ENCODE measurements around the gene COL4A6. TPM values are rescaled to one million over a fixed set of nuclear protein-coding genes. Genes with fewer than 3 reads are reported as not detected.

COL4A6 gene
- polyA plus RNA-seq, 1 donor from 2014 or later: 1.6 TPM

DNA sequence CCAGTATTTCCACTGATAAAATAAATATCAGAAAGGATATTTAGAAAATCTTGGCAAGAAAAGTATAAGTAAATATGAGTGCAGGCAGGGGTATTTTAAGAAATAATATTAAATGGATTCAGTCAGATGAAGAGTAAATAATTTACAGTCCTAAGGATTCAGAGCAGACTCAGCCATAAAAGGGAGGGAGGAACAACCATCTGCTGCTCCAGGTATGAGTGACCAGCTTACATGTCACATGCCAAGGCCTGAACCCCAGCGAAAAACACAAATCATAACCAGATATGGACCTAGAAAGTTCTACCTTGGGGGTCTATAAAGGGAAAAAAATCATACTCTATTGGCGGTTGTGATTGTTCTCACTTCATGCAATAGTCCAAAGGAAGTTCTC, 166.8 kb downstream of the COL4A6 start:
- no peak for TF ChIP-seq EZH2 (IDR thresholded peaks at IDR 0.05; ENCODE audit: borderline replicate concordance, insufficient read depth, low read length, poor library complexity, severe bottlenecking)
- no peak for TF ChIP-seq EP300 (conservative IDR thresholded peaks at IDR 0.05; ENCODE audit: poor library complexity, severe bottlenecking)
- TF ChIP-seq TAF1 (IDR thresholded peaks at IDR 0.05; ENCODE audit: low read depth): no peak
- TF ChIP-seq MXI1 (conservative IDR thresholded peaks at IDR 0.05; ENCODE audit: poor library complexity, severe bottlenecking): no peak
- Histone ChIP-seq H3K27ac (ENCODE audit: low read length) (no peak overlapping the region), H3K9ac (ENCODE audit: low read length) (no peak overlapping the region), H3K4me3 (ENCODE audit: low read length) (no peak overlapping the region), H3K9me2 (ENCODE audit: insufficient read depth, low read length) (no peaks in the 10 kb centered on the region), H2AFZ (ENCODE audit: low read depth, low read length) (no peak overlapping the region), H3K27me3 (ENCODE audit: insufficient read depth, low read depth, low read length) (no peaks in the 10 kb centered on the region), H3K36me3 (ENCODE audit: insufficient read depth, low read length) (no peaks in the 10 kb centered on the region), H3K79me2 (replicated peaks; ENCODE audit: insufficient read depth, low read length) (no peaks in the 10 kb centered on the region), H3K9me3 (ENCODE audit: low read length) (no peaks in the 10 kb centered on the region), H3F3A (ENCODE audit: insufficient read depth, low read length, poor library complexity, severe bottlenecking) (no peaks in the 10 kb centered on the region), H3K4me2 (ENCODE audit: low read length) (no peak overlapping the region), H4K20me1 (ENCODE audit: insufficient read depth) (no peaks in the 10 kb centered on the region)

- H3K9me2 ChIP-seq (ENCODE audit: insufficient read depth, low read length): no peaks in the 10 kb centered on the region
- H3K9me3 ChIP-seq (ENCODE audit: low read length): no peaks in the 10 kb centered on the region
- no peak overlapping the region for H3K9ac ChIP-seq (ENCODE audit: low read length)
- H3K27ac ChIP-seq (ENCODE audit: low read length): no peak overlapping the region
- H3K36me3 ChIP-seq (ENCODE audit: insufficient read depth, low read length): no peaks in the 10 kb centered on the region
- no peaks in the 10 kb centered on the region for H3K27me3 ChIP-seq (ENCODE audit: insufficient read depth, low read depth, low read length)
- H3F3A ChIP-seq (ENCODE audit: insufficient read depth, low read length, poor library complexity, severe bottlenecking): no peaks in the 10 kb centered on the region
- no peaks in the 10 kb centered on the region for H4K20me1 ChIP-seq (ENCODE audit: insufficient read depth)
- TF ChIP-seq POLR2AphosphoS5 (IDR thresholded peaks at IDR 0.05) (no peak), SMC3 (conservative IDR thresholded peaks at IDR 0.05; ENCODE audit: poor library complexity) (no peak), EZH2 (IDR thresholded peaks at IDR 0.05; ENCODE audit: borderline replicate concordance, insufficient read depth, low read length, poor library complexity, severe bottlenecking) (no peak), RAD21 (conservative IDR thresholded peaks at IDR 0.05) (no peak), EP300 (conservative IDR thresholded peaks at IDR 0.05; ENCODE audit: poor library complexity, severe bottlenecking) (no peak), MXI1 (conservative IDR thresholded peaks at IDR 0.05; ENCODE audit: poor library complexity, severe bottlenecking) (no peak), TAF1 (IDR thresholded peaks at IDR 0.05; ENCODE audit: low read depth) (no peak), REST (IDR thresholded peaks at IDR 0.05; ENCODE audit: borderline replicate concordance) (no peak)
- TF ChIP-seq, protein P1, sequence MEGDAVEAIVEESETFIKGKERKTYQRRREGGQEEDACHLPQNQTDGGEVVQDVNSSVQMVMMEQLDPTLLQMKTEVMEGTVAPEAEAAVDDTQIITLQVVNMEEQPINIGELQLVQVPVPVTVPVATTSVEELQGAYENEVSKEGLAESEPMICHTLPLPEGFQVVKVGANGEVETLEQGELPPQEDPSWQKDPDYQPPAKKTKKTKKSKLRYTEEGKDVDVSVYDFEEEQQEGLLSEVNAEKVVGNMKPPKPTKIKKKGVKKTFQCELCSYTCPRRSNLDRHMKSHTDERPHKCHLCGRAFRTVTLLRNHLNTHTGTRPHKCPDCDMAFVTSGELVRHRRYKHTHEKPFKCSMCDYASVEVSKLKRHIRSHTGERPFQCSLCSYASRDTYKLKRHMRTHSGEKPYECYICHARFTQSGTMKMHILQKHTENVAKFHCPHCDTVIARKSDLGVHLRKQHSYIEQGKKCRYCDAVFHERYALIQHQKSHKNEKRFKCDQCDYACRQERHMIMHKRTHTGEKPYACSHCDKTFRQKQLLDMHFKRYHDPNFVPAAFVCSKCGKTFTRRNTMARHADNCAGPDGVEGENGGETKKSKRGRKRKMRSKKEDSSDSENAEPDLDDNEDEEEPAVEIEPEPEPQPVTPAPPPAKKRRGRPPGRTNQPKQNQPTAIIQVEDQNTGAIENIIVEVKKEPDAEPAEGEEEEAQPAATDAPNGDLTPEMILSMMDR (IDR thresholded peaks at IDR 0.05; ENCODE audit: poor library complexity, severe bottlenecking): no peak
- H3K79me2 ChIP-seq (replicated peaks; ENCODE audit: insufficient read depth, low read length): no peaks in the 10 kb centered on the region
- H3K4me2 ChIP-seq (ENCODE audit: low read length): no peak overlapping the region
- H3K4me3 ChIP-seq (ENCODE audit: low read length): no peak overlapping the region
- H2AFZ ChIP-seq (ENCODE audit: low read depth, low read length): no peak overlapping the region
These were observed 167.4 kb downstream of the COL4A6 start for GRCh38 chrX:108270739-108271396.

Measured in neural cell (in vitro differentiated cells).